Stimulated activated CD8-positive, alpha-beta memory T cell treated with anti-CD3 and anti-CD28 coated beads, Interleukin-7, amount 100 ng/mL, for 48 hours (primary cell): ENCODE measurements around the gene TMEM95.
"Not testable (repeated sequence)": the region's sequence is repeated elsewhere in the genome, so short reads cannot be mapped to it uniquely, and the experiment has no call there.

Source experiments
- DNase-seq, 2 donors: peaks; one replicate each; pipeline ENCODE4 v3.0.0-alpha.2; 2020; ENCODE audit warnings: low read depth in 1 of 2; ENCODE audit errors: extremely low read depth in 1 of 2

Gene TMEM95

DNA sequence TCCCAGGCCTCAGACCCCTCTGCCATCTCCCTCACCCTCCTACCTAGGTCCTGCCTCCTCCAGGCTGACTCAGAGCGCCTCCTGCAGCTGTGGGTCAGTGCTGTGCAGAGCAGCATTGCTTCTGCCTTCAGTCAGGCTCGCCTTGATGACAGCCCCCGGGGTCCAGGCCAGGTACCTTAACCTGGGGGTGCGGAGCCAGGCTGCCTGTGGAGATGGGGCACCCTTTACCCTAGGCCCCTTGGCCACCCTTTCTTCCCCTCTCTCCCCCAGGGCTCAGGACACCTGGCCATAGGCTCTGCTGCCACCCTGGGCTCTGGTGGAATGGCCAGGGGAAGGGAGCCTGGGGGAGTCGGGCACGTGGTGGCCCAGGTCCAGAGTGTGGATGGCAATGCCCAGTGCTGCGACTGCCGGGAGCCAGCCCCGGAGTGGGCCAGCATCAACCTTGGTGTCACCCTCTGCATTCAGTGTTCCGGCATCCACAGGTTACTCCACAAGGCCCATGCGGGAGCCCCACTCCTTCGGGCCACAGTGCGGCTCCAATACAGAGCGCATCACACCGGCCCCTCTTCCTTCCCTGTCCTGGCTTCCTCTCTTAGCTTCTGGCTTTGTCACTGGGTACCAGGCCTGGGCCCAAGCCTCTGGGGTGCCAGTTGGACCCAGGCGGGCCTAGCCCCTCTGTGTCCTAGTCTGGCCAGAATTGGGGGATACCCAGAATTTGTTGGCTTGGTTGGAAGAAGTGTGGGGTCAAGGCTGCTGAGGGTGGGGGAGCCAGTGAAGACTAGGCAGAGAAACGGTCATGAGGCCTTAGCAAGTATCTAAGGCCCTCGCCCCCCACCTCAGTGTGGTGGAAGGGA is 8.0 kb upstream of the TMEM95 start:
- no peak for DNase-seq

DNA sequence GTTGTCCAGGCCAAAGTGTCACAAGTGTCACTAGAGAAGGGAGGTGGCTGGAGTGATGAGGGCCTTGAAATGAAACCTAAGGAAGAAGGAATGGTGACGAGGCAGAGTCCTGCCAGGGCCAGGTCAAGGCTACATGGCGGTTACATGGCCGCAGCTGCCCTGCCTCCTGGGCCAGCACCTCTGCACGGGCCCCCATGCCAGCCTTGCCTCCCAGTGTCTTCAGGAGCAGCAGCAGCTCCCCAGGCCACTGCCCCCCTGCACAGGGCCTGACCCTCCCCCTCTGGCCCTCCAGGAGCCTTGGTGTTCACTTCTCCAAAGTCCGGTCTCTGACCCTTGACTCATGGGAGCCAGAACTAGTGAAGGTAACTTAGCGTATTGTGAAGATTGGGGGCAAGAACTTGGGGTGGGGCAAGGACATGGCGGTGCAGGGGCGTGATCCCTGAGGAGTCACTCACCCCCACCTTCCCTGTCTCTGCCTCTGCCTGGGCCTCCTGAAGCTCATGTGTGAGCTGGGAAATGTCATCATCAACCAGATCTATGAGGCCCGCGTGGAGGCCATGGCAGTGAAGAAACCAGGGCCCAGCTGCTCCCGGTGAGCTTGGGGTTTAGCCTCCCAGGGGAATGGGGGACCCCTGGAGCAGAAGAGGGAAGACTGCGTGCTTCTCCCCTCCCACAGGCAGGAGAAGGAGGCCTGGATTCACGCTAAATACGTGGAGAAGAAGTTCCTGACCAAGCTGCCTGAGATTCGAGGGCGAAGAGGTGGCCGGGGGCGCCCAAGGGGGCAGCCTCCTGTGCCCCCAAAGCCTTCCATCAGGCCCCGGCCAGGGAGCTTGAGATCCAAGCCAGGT is 7.1 kb upstream of the TMEM95 start:
- no peak for DNase-seq

DNA sequence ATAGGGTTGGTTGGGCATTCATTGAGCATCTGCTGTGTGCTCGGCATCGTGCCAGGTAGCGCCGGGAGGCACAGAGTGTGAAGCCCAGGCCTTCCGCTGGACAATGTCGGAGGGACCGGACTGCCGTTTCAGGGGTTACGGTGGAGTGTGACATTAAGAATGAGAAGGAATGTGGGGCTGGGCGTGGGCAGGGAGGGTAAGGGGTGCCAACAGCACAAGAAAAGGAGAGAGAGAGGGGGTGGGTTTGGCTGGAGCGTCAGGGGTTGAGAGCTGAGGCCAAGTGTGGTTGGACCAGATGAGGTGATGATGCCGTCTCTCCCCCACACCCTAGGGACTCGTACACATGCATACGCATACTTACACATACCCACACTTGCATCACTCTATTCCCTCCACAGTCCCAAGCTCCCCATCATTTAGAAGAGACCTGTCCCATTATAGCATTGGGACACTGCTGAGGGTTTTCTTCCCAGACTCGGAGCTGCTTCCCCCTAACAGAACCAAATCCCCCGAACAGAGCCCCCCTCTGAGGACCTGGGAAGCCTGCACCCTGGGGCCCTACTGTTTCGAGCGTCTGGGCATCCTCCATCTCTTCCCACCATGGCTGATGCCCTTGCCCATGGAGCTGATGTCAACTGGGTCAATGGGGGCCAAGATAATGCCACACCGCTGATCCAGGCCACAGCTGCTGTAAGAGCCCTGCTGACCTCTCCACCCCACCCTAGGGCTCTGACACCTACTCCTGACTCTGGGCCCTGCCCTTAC is 6.3 kb upstream of the TMEM95 start:
- DNase-seq = no peak

DNA sequence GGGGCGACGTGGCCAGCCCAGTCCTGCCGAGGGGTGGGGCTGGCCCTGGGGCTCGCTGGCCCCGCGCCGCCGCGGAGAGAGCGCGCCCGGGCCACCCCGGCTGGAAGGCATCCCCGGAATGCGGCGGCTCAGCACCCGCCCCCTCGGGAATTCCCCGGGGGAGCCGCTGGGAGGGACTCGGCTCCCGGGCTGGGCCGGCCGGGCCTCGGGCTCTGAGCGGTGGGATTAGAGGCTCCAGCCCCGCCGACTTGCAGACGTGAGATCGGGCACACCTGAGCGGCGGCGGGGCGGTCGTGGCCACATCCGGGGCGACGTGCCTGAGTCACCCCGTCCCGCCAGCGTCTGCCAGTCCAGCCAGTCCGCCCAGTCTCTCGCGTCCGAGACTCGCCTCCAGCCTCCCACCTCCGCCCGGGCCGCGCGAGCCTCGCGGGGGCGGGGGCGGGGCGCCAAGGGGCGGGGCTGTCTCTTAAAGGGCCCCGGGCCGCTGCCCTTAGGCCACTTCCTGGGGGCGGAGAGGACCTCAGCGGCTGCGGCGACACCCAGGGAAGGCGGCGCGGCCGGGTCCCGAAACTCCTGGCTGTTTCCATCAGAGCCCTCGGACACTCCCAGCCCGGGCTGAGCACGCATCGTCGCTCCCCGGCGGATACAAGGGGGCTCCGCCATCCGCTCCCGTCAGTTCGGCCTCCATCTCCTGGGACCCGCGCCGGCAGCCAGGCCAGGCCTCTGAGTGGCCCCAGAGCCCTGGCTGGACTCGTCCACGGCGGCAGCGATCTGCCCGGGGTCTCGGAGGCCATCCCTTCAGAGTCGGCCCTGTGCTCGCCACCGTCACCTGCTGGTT is 3.1 kb upstream of the TMEM95 start, which contains the start of gene KCTD11:
Gene KCTD11, plus strand, starts transcription at position 498 of the 838 bp plus-strand sequence.
- DNase-seq = peak; percentile 74 to 80

DNA sequence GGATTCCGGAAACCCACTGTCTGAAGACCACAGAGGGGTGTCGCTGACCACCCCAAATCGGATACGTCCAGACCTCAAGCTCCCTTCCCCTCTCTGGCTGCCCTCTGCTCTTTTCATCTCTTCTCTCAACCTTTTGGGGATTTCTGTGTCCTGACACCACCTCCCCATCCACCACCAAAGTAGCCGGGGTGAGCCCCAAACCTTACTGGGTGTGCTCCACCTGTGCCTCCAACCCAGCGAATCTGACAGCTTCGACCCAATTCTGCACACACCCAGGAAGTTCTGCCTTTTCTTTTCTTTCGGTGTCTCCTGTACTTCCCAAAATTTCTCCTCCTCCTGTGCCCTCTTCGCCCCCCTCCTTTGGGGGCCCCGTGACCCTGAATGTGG is 2.5 kb upstream of the TMEM95 start:
- DNase-seq = no peak

DNA sequence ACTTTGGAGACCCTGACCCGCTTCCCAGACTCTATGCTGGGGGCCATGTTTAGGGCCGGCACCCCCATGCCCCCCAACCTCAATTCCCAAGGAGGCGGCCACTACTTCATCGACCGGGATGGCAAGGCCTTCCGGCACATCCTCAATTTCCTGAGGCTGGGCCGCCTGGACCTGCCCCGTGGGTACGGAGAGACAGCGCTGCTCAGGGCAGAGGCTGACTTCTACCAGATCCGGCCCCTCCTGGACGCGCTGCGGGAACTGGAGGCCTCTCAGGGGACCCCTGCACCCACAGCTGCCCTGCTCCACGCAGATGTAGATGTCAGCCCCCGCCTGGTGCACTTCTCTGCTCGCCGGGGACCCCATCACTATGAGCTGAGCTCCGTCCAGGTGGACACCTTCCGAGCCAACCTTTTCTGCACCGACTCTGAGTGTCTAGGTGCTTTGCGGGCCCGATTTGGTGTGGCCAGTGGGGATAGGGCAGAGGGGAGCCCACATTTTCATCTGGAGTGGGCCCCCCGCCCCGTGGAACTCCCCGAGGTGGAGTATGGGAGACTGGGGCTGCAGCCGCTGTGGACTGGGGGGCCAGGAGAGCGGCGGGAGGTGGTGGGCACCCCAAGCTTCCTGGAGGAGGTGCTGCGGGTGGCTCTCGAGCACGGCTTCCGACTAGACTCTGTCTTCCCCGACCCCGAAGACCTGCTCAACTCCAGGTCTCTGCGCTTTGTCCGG is 1.9 kb upstream of the TMEM95 start:
- DNase-seq = no peak

DNA sequence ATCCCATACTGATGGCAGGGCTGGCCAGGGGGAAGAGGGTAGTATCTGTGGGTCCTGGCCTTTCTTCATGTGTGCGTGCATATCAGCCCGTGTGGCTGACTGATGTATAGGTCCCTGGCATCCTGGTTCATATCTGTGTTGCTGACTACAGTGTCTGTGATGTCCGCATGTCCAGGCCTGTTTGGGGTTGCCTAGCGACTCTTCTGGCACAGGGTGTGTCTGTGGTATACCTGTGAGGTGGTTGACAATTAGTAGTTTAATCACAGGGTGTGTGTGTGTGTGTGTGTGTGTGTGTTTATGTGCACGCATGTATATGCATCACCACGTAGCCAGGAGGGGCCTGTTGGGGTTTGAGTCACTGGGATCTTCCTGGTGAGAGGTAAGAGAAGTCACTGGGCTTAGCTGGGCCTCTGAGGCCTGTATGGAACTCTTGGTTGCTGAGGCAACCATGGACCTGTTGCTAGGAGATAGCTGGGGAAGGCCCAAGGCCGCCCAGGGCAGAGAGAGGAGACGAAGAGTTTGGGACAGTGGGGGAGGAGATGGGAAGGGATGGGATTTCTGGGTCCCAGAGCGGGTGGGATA is 603 bp upstream of the TMEM95 start:
- DNase-seq = peak in 1 of 2 donors; percentile 20

DNA sequence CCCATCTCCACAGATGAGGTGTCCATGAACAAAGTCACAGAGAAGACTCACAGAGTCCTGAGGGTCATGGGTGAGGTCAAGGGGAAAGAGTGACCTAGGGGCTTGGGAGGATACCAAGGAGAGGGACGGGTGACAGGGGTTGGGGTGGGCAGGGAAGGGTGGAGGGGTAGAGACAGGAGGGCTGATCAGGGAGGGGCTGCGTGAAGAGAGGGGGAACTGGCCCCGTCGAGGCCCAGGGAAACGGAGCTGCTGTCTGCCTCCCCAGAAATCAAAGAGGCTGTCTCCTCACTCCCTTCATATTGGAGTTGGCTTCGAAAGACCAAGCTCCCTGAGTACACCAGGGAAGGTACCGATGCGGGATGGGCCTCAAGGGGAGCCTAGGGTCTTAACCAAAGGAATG is 617 bp downstream of the TMEM95 start:
- no peak for DNase-seq

DNA sequence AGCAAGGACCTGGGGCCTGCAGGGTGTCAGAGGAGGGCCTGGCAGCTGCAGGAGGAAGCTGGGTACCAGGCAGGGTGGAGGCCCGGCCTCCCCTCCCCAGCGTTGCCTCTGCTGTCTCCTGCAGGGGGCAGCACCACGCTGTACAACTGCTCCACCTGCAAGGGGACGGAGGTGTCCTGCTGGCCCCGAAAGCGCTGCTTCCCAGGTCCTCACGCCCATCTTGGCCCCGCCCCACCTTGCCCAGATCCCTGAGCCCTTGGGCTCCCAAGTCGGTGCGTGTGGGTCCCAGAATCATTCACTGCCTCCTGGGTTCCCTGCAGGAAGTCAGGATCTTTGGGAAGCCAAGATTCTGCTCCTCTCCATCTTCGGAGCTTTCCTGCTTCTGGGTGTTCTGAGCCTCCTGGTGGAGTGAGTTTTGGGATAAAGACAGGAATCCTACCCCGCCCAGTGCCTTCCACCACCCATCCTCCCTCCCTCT is 1.2 kb downstream of the TMEM95 start:
- peak; percentile 72 to 75 for DNase-seq

DNA sequence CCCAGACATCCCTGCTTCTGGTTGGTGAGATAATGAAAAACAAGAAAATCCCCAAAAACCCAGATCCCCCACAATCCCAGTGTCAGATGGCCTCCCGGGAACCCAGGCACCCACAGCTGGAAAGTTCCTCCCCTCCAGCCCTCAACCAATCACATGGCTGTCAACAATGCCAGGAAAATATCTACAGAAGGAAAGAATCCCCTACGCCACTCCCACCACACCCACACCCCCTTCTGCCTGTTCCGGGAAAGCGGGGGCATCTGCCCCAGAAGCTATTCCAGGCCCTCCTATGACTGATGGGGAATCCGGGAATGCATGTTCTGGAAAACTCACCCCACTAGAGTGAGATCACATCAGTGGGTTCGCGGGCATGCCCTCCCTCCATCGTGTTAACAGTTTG is 1.8 kb downstream of the TMEM95 start:
- no peak for DNase-seq

DNA sequence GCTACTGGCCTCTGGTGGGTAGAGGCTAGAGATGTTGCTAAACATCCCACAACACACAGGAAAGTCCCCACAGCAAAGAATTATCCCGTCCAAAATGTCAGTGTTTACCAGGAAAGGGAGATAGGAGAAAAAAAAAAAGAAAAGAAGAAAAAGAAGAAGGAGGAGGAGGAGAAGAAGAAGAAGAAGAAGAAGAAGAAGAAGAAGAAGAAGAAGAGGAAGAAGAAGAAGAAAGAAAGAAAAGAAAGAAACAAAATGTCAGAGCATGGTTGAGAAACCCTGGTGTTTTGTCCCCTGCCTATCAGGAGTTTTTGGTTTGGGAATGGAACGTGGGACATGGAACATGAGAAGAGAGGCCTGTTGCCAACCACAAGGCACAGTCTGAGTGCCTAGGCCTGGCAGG is 2.4 kb downstream of the TMEM95 start:
- DNase-seq = no peak

DNA sequence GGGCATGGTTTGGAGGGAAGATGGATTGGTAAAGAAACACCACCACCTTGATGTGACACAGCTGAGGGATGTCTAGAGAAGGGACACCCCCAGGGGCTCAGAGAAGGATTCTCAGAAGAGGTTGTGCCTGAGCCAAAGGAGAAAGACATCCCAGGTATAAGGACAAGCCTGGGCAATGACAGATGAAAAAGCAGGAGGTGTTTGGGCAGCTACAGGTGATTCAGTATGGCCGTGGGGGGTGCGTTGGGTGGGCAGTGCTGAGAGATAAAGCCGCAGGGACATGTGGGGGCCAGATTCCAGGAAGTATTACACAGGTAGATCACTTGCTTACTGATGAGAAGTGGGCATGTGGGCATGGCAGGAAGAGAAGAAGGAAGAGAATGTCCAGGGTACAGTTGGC is 7.0 kb downstream of the TMEM95 start:
- DNase-seq = no peak

DNA sequence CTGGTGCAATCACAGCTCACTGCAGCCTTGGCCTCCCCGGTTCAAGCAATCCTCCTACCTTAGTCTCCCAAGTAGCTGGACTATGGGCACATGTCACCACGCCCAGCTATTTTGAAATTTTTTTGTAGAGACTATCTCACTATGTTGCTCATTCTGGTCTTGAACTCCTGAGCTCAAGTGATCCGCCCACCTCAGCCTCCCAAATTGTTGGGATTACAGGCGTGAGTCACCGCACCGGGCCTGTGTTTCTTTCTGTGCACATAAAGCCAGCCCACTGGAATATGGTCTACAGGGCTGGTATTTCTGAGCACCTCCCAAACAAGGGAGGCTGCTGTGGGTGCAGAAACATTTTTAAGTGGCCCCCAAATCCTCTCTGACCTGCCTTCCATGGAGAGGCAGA is 8.4 kb downstream of the TMEM95 start:
- DNase-seq = no peak

DNA sequence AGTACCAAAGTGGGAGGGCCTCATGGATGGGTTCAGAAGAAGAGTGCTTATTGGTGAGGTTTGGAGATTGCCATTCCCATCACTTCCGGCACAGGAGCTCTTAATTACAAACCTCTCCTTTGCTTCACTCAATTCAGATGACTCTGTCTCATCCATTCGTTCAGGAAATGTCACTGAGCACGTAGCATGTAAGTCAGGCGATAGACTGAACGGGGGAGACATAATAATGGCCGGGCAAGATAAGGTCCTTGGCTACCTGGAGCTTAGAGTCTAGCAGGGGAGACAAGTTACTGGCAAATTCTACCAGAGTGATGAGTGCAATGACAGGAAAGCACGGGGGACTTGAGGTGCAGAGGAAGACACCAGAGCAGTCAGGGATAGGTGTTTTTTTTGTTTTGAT is 11.0 kb downstream of the TMEM95 start:
- DNase-seq = not testable (repeated sequence)

DNA sequence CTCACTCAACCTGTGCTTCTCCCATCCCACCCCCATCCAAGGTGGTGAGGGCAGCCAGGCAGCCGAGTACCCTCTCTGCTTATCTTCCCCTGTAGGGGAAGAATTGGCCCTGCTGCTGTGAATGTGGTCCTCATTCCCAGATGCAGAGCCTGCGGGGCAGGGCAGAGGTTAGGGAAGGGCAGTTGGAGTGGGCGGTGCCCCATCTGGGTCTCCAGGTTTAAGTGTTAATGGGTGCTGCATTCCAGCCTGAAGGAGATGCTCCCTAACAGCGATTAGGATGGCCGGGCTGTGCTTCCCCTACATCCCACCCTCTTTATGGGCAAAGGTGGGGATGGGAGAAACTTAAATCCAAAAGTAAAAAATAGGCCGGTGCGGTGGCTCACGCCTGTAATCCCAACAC is 12.1 kb downstream of the TMEM95 start:
- no peak for DNase-seq

DNA sequence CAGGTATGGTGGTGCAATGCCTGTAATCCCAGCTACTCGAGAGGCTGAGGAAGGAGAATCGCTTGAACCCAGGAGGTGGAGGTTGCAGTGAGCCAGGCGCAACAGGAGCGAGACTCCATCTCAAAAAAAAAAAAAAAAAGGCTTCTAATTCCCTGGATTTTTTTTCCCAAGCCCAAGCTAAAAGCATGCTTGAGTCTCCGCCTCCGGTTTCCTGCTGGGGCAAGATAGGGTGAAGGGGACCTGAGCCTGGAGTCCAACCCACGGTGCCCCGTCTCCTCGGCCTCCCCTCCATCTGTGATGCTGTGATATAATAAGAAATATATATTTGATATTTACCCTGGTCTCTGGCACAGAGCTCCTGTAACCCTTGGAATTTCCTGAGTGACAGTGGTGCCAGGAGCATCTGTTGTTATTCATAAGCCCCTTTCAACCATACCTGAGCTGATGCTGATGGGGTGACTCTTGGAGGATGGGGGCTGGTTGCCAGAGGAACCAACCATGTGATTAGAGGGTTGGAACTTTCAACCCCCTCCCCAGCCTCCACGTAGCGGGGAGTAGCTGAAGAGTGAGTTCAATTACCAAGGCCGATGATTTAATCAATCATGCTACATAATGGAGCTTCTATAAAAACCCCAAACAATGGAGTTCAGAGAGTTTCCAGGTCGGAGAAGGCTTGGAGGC is 13.1 kb downstream of the TMEM95 start:
- DNase-seq = no peak

DNA sequence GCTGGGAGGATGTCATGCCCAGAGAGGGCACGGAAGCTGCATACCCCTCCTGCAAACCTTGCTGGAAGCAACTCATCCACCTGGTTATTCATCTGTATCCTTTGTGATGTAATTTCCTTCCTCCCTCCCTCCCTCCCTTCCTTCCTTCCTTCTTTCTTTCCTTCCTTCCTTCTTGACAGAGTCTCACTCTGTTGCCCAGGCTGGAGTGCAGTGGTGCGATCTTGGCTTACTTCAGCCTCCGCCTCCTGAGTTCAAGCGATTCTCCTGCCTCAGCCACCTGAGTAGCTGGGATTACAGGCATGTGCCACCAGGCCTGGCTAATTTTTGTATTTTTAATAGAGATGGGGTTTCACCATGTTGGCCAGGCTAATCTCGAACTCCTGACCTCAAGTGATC is 13.6 kb downstream of the TMEM95 start:
- DNase-seq = not testable (repeated sequence)

DNA sequence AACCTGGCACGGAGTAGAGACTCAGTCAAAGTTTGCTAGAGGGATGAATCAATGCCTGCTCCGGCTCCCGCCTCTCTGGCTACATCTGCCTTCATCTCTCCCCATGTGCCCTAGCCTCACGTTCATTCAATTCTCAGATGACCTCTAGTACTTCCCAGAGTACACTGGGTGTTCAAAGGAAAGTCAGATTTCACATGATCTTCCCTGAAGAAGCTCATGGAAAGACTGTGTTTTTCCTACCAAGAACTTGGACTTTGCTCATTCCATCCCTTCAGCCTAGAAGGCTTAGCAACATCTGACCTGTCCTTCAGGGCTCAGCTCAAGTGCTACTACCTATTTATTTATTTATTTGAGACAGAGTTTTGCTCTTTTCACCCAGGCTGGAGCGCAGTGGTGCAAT is 14.9 kb downstream of the TMEM95 start:
- no peak for DNase-seq

DNA sequence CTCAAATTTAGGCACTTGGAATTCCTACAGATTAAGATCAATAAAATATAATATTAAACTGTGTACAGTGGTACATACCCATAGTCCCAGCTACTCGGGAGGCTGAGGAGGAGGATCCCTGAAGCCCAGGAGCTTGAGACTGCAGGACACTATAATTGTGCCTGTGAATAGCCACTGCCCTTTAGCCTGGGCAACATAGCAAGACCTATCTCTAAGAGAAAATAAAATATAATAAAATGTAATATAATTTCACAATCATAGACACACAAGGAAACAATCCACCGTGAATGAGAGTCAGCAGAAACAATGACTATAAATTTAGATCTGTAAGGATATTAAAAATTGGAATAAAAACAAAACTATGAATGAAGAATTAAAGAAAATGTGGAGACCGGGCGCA is 15.9 kb downstream of the TMEM95 start:
- no peak for DNase-seq
